H9 (cell line): ENCODE measurements around the gene ROBO3. TPM values are rescaled to one million over a fixed set of nuclear protein-coding genes. Genes with fewer than 3 reads are reported as not detected.

ENCODE experiments used
- DNase-seq: peaks from one replicate; pipeline ENCODE4 v3.0.0-alpha.2; 2017
- H2AFZ ChIP-seq: one replicate; pipeline ENCODE4 v1.6.1; 2013; ENCODE audit warnings: mild to moderate bottlenecking, low read length, control low read depth, moderate library complexity
- H2AK5ac ChIP-seq: 2 replicates; pipeline ENCODE4 v1.6.1; 2013; ENCODE audit warnings: low read length, control low read depth, mixed read lengths; ENCODE audit not compliant: insufficient read length
- H2BK120ac ChIP-seq: one replicate; pipeline ENCODE4 v1.6.1; 2013; ENCODE audit warnings: low read depth, mild to moderate bottlenecking, low read length, control low read depth, inconsistent platforms; ENCODE audit not compliant: poor library complexity, severe bottlenecking
- H2BK12ac ChIP-seq: 2 replicates; pipeline ENCODE4 v1.6.1; 2013; ENCODE audit warnings: low read length, control low read depth, mixed read lengths, low read depth; ENCODE audit not compliant: insufficient read length
- H2BK15ac ChIP-seq: 2 replicates; pipeline ENCODE4 v1.6.1; 2013; ENCODE audit warnings: low read depth, low read length, control low read depth
- H2BK20ac ChIP-seq: one replicate; pipeline ENCODE4 v1.6.1; 2013; ENCODE audit warnings: low read depth, mild to moderate bottlenecking, low read length, control low read depth, inconsistent platforms; ENCODE audit not compliant: poor library complexity, severe bottlenecking
- H2BK5ac ChIP-seq: 2 replicates; pipeline ENCODE4 v1.6.1; 2013; ENCODE audit warnings: low read length, control low read depth, mixed read lengths; ENCODE audit not compliant: insufficient read length
- H3K14ac ChIP-seq: 2 replicates; pipeline ENCODE4 v1.6.1; 2013; ENCODE audit warnings: low read length, control low read depth; ENCODE audit not compliant: insufficient read depth
- H3K18ac ChIP-seq: 2 replicates; pipeline ENCODE4 v1.6.1; 2013; ENCODE audit warnings: low read depth, mild to moderate bottlenecking, mixed read lengths, low read length, control low read depth; ENCODE audit not compliant: insufficient read length
- H3K23ac ChIP-seq: 2 replicates; pipeline ENCODE4 v1.6.1; 2013; ENCODE audit warnings: low read length, control low read depth, mixed read lengths, low read depth; ENCODE audit not compliant: insufficient read length
- H3K23me2 ChIP-seq: 2 replicates; pipeline ENCODE4 v1.6.1; 2013; ENCODE audit warnings: low read depth, mild to moderate bottlenecking, mixed read lengths, low read length, control low read depth; ENCODE audit not compliant: insufficient read length, poor library complexity, severe bottlenecking
- H3K27ac ChIP-seq: 2 replicates; pipeline ENCODE4 v1.5.1; 2013; ENCODE audit warnings: low read length, control low read depth, mixed read lengths, low read depth; ENCODE audit not compliant: insufficient read length
- H3K27me3 ChIP-seq: 2 replicates; pipeline ENCODE4 v1.6.1; 2013; ENCODE audit warnings: low read length, control low read depth, inconsistent platforms; ENCODE audit not compliant: insufficient read depth
- H3K4ac ChIP-seq: 2 replicates; pipeline ENCODE4 v1.6.1; 2013; ENCODE audit warnings: low read depth, mild to moderate bottlenecking, control low read depth, inconsistent platforms, low read length, moderate library complexity
- H3K4me1 ChIP-seq: 2 replicates; pipeline ENCODE4 v1.6.1; 2013; ENCODE audit warnings: low read length, control low read depth, inconsistent platforms; ENCODE audit not compliant: insufficient read depth
- H3K4me2 ChIP-seq: 2 replicates; pipeline ENCODE4 v1.6.1; 2013; ENCODE audit warnings: low read length, control low read depth, mixed read lengths; ENCODE audit not compliant: insufficient read length, insufficient read depth
- H3K56ac ChIP-seq: 2 replicates; pipeline ENCODE4 v1.6.1; 2013; ENCODE audit warnings: low read depth, mild to moderate bottlenecking, mixed read lengths, low read length, control low read depth; ENCODE audit not compliant: insufficient read length
- H3K79me1 ChIP-seq: 2 replicates; pipeline ENCODE4 v1.6.1; 2013; ENCODE audit warnings: low read depth, mild to moderate bottlenecking, moderate library complexity, low read length, control low read depth, inconsistent platforms; ENCODE audit not compliant: insufficient read depth, poor library complexity, severe bottlenecking
- H3K79me2 ChIP-seq: 2 replicates; pipeline ENCODE4 v1.6.1; 2013; ENCODE audit warnings: low read length, control low read depth, inconsistent platforms; ENCODE audit not compliant: insufficient read depth
- H3K9ac ChIP-seq: 2 replicates; pipeline ENCODE4 v1.6.1; 2013; ENCODE audit warnings: low read length, control low read depth, mixed read lengths; ENCODE audit not compliant: insufficient read length; ENCODE audit errors: extremely low read depth
- H3K9me3 ChIP-seq: one replicate; pipeline ENCODE4 v1.6.1; 2013; ENCODE audit warnings: low read depth, low read length, inconsistent platforms; ENCODE audit not compliant: control insufficient read depth
- H3T11ph ChIP-seq: one replicate; pipeline ENCODE4 v1.6.1; 2013; ENCODE audit warnings: mild to moderate bottlenecking, low read length, control low read depth, inconsistent platforms
- H4K20me1 ChIP-seq: one replicate; pipeline ENCODE4 v1.6.1; 2013; ENCODE audit not compliant: control insufficient read depth, insufficient read length, insufficient read depth
- H4K5ac ChIP-seq: 2 replicates; pipeline ENCODE4 v1.6.1; 2013; ENCODE audit warnings: low read depth, mild to moderate bottlenecking, mixed read lengths, low read length, control low read depth; ENCODE audit not compliant: insufficient read length
- H4K8ac ChIP-seq: replicated peaks from 2 replicates; pipeline ENCODE4 v1.6.1; 2013; ENCODE audit warnings: low read length, control low read depth, mixed read lengths, low read depth; ENCODE audit not compliant: insufficient read length
- H4K91ac ChIP-seq: 2 replicates; pipeline ENCODE4 v1.6.1; 2013; ENCODE audit warnings: low read depth, mild to moderate bottlenecking, moderate library complexity, mixed read lengths, low read length, control low read depth; ENCODE audit not compliant: insufficient read length
- H3K27ac Mint-ChIP-seq, 3 experiments: 2 replicates in 2 of 3; 3 replicates in 1 of 3; pipeline ENCODE4 v1.8.0; 2020 to 2021; ENCODE audit warnings: mixed read lengths in 3 of 3, mild to moderate bottlenecking in 1 of 3, moderate library complexity in 1 of 3
- H3K27me3 Mint-ChIP-seq: 2 replicates; pipeline ENCODE4 v1.8.0; 2021; ENCODE audit warnings: low read depth, mild to moderate bottlenecking, moderate library complexity, mixed read lengths
- H3K36me3 Mint-ChIP-seq, 3 experiments: 2 replicates in 2 of 3; 3 replicates in 1 of 3; pipeline ENCODE4 v1.8.0; 2020 to 2021; ENCODE audit warnings: low read depth in 3 of 3, mixed read lengths in 3 of 3; ENCODE audit not compliant: insufficient read depth in 1 of 3
- H3K4me1 Mint-ChIP-seq, 2 experiments: 2 replicates each; pipeline ENCODE4 v1.8.0; 2020; ENCODE audit warnings: mixed read lengths in 2 of 2
- H3K4me3 Mint-ChIP-seq, 2 experiments: 2 replicates in 1 of 2; 3 replicates in 1 of 2; pipeline ENCODE4 v1.8.0; 2020 to 2021; ENCODE audit warnings: mild to moderate bottlenecking in 2 of 2, mixed read lengths in 2 of 2, moderate library complexity in 1 of 2
- H3K9me3 Mint-ChIP-seq, 2 experiments: 2 replicates in 1 of 2; 3 replicates in 1 of 2; pipeline ENCODE4 v1.8.0; 2020; ENCODE audit warnings: mild to moderate bottlenecking in 2 of 2, mixed read lengths in 2 of 2, moderate library complexity in 1 of 2
- WGBS: extraction: QIAGEN DNeasy Blood & Tissue Kit; methylation state at CpG from one replicate; pipeline ENCODE4 v1.1.7; 2013; ENCODE audit warnings: missing lambda C conversion rate, low lambda C conversion rate, mixed read lengths; ENCODE audit not compliant: insufficient read length; ENCODE audit errors: extremely low coverage; 5-methylcytosine and 5-hydroxymethylcytosine counted together
- total RNA-seq: library from RNA; stranded (reverse); gene quantifications from 2 replicates; pipeline ENCODE4 v1.2.1, GENCODE V29; 2021
- TF ChIP-seq, protein P1 (sequence below): fragments of 200-600 bp; sonication (generic); conservative IDR thresholded peaks from 3 replicates; pipeline ENCODE4 v1.8.0; 2021; ENCODE audit warnings: antibody characterized with exemption, mild to moderate bottlenecking

The ROBO3 gene
- total RNA-seq, 1 experiment from 2014 or later, result 12.6 TPM

DNA sequence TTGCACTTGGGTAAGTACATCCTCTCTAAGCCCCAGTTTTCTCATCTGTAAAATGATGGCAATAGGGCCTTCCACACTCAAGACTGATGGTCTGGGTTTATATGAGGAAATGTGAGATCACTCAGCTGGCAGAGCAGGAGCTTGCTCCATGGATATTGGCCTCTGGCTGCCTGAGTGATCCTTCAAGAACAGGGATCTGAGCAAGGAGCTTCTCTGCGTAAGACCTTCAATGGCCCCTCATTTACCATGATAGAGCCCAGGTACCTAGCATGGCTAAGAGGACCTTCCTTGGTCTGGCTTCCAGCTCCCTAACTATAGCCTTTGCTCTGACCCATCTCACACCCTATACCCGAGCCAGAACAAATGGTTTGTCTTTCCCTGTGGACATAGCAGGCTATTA, 26.9 kb downstream of the ROBO3 start:
- H3K4me1 ChIP-seq, result no peaks in the 10 kb centered on the region
- Mint-ChIP-seq H3K27ac (no peak overlapping the region), H3K27me3 (peaks cover 27% of the 10 kb centered on the region), H3K4me1 (no peaks in the 10 kb centered on the region), H3K9me3 (no peaks in the 10 kb centered on the region), H3K4me3 (no peak overlapping the region), H3K36me3 (no peaks in the 10 kb centered on the region)
- H3K79me1 ChIP-seq, result no peaks in the 10 kb centered on the region
- H3T11ph ChIP-seq, result no peak overlapping the region
- H4K91ac ChIP-seq, result no peak overlapping the region
- H2AFZ ChIP-seq, result no peak overlapping the region
- H2BK5ac ChIP-seq, result no peak overlapping the region
- WGBS, result no CpG with 5 or more reads among the region's 2 CpGs
- H2BK20ac ChIP-seq, result no peak overlapping the region
- no peak overlapping the region for H2BK12ac ChIP-seq
- H3K79me2 ChIP-seq, result no peaks in the 10 kb centered on the region
- no peak overlapping the region for H4K5ac ChIP-seq
- no peak overlapping the region for H3K14ac ChIP-seq
- H3K27me3 ChIP-seq, result no peaks in the 10 kb centered on the region
- H4K8ac ChIP-seq, result no peak overlapping the region
- H4K20me1 ChIP-seq, result no peaks in the 10 kb centered on the region
- no peak for DNase-seq
- H3K56ac ChIP-seq, result no peak overlapping the region
- TF ChIP-seq, protein P1, sequence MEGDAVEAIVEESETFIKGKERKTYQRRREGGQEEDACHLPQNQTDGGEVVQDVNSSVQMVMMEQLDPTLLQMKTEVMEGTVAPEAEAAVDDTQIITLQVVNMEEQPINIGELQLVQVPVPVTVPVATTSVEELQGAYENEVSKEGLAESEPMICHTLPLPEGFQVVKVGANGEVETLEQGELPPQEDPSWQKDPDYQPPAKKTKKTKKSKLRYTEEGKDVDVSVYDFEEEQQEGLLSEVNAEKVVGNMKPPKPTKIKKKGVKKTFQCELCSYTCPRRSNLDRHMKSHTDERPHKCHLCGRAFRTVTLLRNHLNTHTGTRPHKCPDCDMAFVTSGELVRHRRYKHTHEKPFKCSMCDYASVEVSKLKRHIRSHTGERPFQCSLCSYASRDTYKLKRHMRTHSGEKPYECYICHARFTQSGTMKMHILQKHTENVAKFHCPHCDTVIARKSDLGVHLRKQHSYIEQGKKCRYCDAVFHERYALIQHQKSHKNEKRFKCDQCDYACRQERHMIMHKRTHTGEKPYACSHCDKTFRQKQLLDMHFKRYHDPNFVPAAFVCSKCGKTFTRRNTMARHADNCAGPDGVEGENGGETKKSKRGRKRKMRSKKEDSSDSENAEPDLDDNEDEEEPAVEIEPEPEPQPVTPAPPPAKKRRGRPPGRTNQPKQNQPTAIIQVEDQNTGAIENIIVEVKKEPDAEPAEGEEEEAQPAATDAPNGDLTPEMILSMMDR, result no peak
- H3K27ac ChIP-seq, result no peak overlapping the region
- H3K23ac ChIP-seq, result no peak overlapping the region
- no peak overlapping the region for H2AK5ac ChIP-seq
- H3K23me2 ChIP-seq, result no peaks in the 10 kb centered on the region
- no peak overlapping the region for H3K4ac ChIP-seq
- H3K18ac ChIP-seq, result no peak overlapping the region
- H2BK120ac ChIP-seq, result no peak overlapping the region
- H3K4me2 ChIP-seq, result no peak overlapping the region
- no peak overlapping the region for H2BK15ac ChIP-seq
- H3K9me3 ChIP-seq, result no peaks in the 10 kb centered on the region
- no peak overlapping the region for H3K9ac ChIP-seq
